H9 (cell line): ENCODE measurements around the gene FAT1. TPM values are rescaled to one million over a fixed set of nuclear protein-coding genes. Genes with fewer than 3 reads are reported as not detected.
A peak's percentile ranks its signal among the peaks of the same experiment; 100 is the strongest.

Experiments
- DNase-seq: peaks from one replicate; pipeline ENCODE4 v3.0.0-alpha.2; 2017
- H2AFZ ChIP-seq: one replicate; pipeline ENCODE4 v1.6.1; 2013; ENCODE audit warnings: mild to moderate bottlenecking, low read length, control low read depth, moderate library complexity
- H2AK5ac ChIP-seq: 2 replicates; pipeline ENCODE4 v1.6.1; 2013; ENCODE audit warnings: low read length, control low read depth, mixed read lengths; ENCODE audit not compliant: insufficient read length
- H2BK120ac ChIP-seq: one replicate; pipeline ENCODE4 v1.6.1; 2013; ENCODE audit warnings: low read depth, mild to moderate bottlenecking, low read length, control low read depth, inconsistent platforms; ENCODE audit not compliant: poor library complexity, severe bottlenecking
- H2BK12ac ChIP-seq: 2 replicates; pipeline ENCODE4 v1.6.1; 2013; ENCODE audit warnings: low read length, control low read depth, mixed read lengths, low read depth; ENCODE audit not compliant: insufficient read length
- H2BK15ac ChIP-seq: 2 replicates; pipeline ENCODE4 v1.6.1; 2013; ENCODE audit warnings: low read depth, low read length, control low read depth
- H2BK20ac ChIP-seq: one replicate; pipeline ENCODE4 v1.6.1; 2013; ENCODE audit warnings: low read depth, mild to moderate bottlenecking, low read length, control low read depth, inconsistent platforms; ENCODE audit not compliant: poor library complexity, severe bottlenecking
- H2BK5ac ChIP-seq: 2 replicates; pipeline ENCODE4 v1.6.1; 2013; ENCODE audit warnings: low read length, control low read depth, mixed read lengths; ENCODE audit not compliant: insufficient read length
- H3K14ac ChIP-seq: 2 replicates; pipeline ENCODE4 v1.6.1; 2013; ENCODE audit warnings: low read length, control low read depth; ENCODE audit not compliant: insufficient read depth
- H3K18ac ChIP-seq: 2 replicates; pipeline ENCODE4 v1.6.1; 2013; ENCODE audit warnings: low read depth, mild to moderate bottlenecking, mixed read lengths, low read length, control low read depth; ENCODE audit not compliant: insufficient read length
- H3K23ac ChIP-seq: 2 replicates; pipeline ENCODE4 v1.6.1; 2013; ENCODE audit warnings: low read length, control low read depth, mixed read lengths, low read depth; ENCODE audit not compliant: insufficient read length
- H3K23me2 ChIP-seq: 2 replicates; pipeline ENCODE4 v1.6.1; 2013; ENCODE audit warnings: low read depth, mild to moderate bottlenecking, mixed read lengths, low read length, control low read depth; ENCODE audit not compliant: insufficient read length, poor library complexity, severe bottlenecking
- H3K27ac ChIP-seq: 2 replicates; pipeline ENCODE4 v1.5.1; 2013; ENCODE audit warnings: low read length, control low read depth, mixed read lengths, low read depth; ENCODE audit not compliant: insufficient read length
- H3K27me3 ChIP-seq: 2 replicates; pipeline ENCODE4 v1.6.1; 2013; ENCODE audit warnings: low read length, control low read depth, inconsistent platforms; ENCODE audit not compliant: insufficient read depth
- H3K4ac ChIP-seq: 2 replicates; pipeline ENCODE4 v1.6.1; 2013; ENCODE audit warnings: low read depth, mild to moderate bottlenecking, control low read depth, inconsistent platforms, low read length, moderate library complexity
- H3K4me1 ChIP-seq: 2 replicates; pipeline ENCODE4 v1.6.1; 2013; ENCODE audit warnings: low read length, control low read depth, inconsistent platforms; ENCODE audit not compliant: insufficient read depth
- H3K4me2 ChIP-seq: 2 replicates; pipeline ENCODE4 v1.6.1; 2013; ENCODE audit warnings: low read length, control low read depth, mixed read lengths; ENCODE audit not compliant: insufficient read length, insufficient read depth
- H3K56ac ChIP-seq: 2 replicates; pipeline ENCODE4 v1.6.1; 2013; ENCODE audit warnings: low read depth, mild to moderate bottlenecking, mixed read lengths, low read length, control low read depth; ENCODE audit not compliant: insufficient read length
- H3K79me1 ChIP-seq: 2 replicates; pipeline ENCODE4 v1.6.1; 2013; ENCODE audit warnings: low read depth, mild to moderate bottlenecking, moderate library complexity, low read length, control low read depth, inconsistent platforms; ENCODE audit not compliant: insufficient read depth, poor library complexity, severe bottlenecking
- H3K79me2 ChIP-seq: 2 replicates; pipeline ENCODE4 v1.6.1; 2013; ENCODE audit warnings: low read length, control low read depth, inconsistent platforms; ENCODE audit not compliant: insufficient read depth
- H3K9ac ChIP-seq: 2 replicates; pipeline ENCODE4 v1.6.1; 2013; ENCODE audit warnings: low read length, control low read depth, mixed read lengths; ENCODE audit not compliant: insufficient read length; ENCODE audit errors: extremely low read depth
- H3K9me3 ChIP-seq: one replicate; pipeline ENCODE4 v1.6.1; 2013; ENCODE audit warnings: low read depth, low read length, inconsistent platforms; ENCODE audit not compliant: control insufficient read depth
- H3T11ph ChIP-seq: one replicate; pipeline ENCODE4 v1.6.1; 2013; ENCODE audit warnings: mild to moderate bottlenecking, low read length, control low read depth, inconsistent platforms
- H4K20me1 ChIP-seq: one replicate; pipeline ENCODE4 v1.6.1; 2013; ENCODE audit not compliant: control insufficient read depth, insufficient read length, insufficient read depth
- H4K5ac ChIP-seq: 2 replicates; pipeline ENCODE4 v1.6.1; 2013; ENCODE audit warnings: low read depth, mild to moderate bottlenecking, mixed read lengths, low read length, control low read depth; ENCODE audit not compliant: insufficient read length
- H4K8ac ChIP-seq: replicated peaks from 2 replicates; pipeline ENCODE4 v1.6.1; 2013; ENCODE audit warnings: low read length, control low read depth, mixed read lengths, low read depth; ENCODE audit not compliant: insufficient read length
- H4K91ac ChIP-seq: 2 replicates; pipeline ENCODE4 v1.6.1; 2013; ENCODE audit warnings: low read depth, mild to moderate bottlenecking, moderate library complexity, mixed read lengths, low read length, control low read depth; ENCODE audit not compliant: insufficient read length
- H3K27ac Mint-ChIP-seq, 3 experiments: 2 replicates in 2 of 3; 3 replicates in 1 of 3; pipeline ENCODE4 v1.8.0; 2020 to 2021; ENCODE audit warnings: mixed read lengths in 3 of 3, mild to moderate bottlenecking in 1 of 3, moderate library complexity in 1 of 3
- H3K27me3 Mint-ChIP-seq: 2 replicates; pipeline ENCODE4 v1.8.0; 2021; ENCODE audit warnings: low read depth, mild to moderate bottlenecking, moderate library complexity, mixed read lengths
- H3K36me3 Mint-ChIP-seq, 3 experiments: 2 replicates in 2 of 3; 3 replicates in 1 of 3; pipeline ENCODE4 v1.8.0; 2020 to 2021; ENCODE audit warnings: low read depth in 3 of 3, mixed read lengths in 3 of 3; ENCODE audit not compliant: insufficient read depth in 1 of 3
- H3K4me1 Mint-ChIP-seq, 2 experiments: 2 replicates each; pipeline ENCODE4 v1.8.0; 2020; ENCODE audit warnings: mixed read lengths in 2 of 2
- H3K4me3 Mint-ChIP-seq, 2 experiments: 2 replicates in 1 of 2; 3 replicates in 1 of 2; pipeline ENCODE4 v1.8.0; 2020 to 2021; ENCODE audit warnings: mild to moderate bottlenecking in 2 of 2, mixed read lengths in 2 of 2, moderate library complexity in 1 of 2
- H3K9me3 Mint-ChIP-seq, 2 experiments: 2 replicates in 1 of 2; 3 replicates in 1 of 2; pipeline ENCODE4 v1.8.0; 2020; ENCODE audit warnings: mild to moderate bottlenecking in 2 of 2, mixed read lengths in 2 of 2, moderate library complexity in 1 of 2
- CTCF ChIP-seq: fragments of 200-600 bp; sonication (generic); conservative IDR thresholded peaks from 3 replicates; pipeline ENCODE4 v1.8.0; 2021; ENCODE audit warnings: antibody characterized with exemption, mild to moderate bottlenecking
- WGBS: extraction: QIAGEN DNeasy Blood & Tissue Kit; methylation state at CpG from one replicate; pipeline ENCODE4 v1.1.7; 2013; ENCODE audit warnings: missing lambda C conversion rate, low lambda C conversion rate, mixed read lengths; ENCODE audit not compliant: insufficient read length; ENCODE audit errors: extremely low coverage; 5-methylcytosine and 5-hydroxymethylcytosine counted together
- total RNA-seq: library from RNA; stranded (reverse); gene quantifications from 2 replicates; pipeline ENCODE4 v1.2.1, GENCODE V29; 2021

FAT1 gene
- total RNA-seq, 1 experiment from 2014 or later, result 173 TPM

DNA sequence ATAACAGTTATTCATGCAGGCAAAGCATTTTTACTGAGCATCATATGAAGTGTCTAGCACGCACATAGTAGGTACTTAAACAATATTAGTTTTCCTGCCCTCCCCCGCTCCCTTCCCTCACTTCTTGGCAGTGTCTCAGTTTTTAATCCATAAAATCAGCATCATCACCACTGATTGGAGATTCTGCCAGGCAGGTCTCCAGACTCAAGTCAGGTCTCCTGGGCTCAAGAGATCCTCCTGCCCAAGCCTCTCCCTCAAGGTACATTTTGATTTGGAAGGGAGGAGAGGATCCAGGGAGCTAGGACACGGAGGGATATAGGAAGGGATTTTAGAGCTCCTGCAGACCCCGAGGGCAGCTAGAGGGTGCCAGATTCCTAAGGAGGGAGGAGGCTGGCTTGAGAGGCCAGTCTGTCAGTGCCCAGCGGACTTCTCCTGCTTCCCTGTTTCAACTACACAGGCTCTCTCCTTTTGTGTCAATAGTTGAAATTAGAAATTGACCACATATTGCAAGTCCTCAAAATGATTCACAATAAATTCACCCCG is 4.4 kb upstream of the FAT1 start:
- Histone ChIP-seq H3K9me3 (no peaks in the 10 kb centered on the region), H2AFZ (no peak overlapping the region), H4K5ac (no peak overlapping the region), H3K23me2 (peaks cover 18% of the 10 kb centered on the region), H3K4ac (no peak overlapping the region), H2BK12ac (no peak overlapping the region), H3K79me2 (no peaks in the 10 kb centered on the region), H4K20me1 (no peaks in the 10 kb centered on the region), H2AK5ac (no peak overlapping the region), H2BK15ac (no peak overlapping the region), H2BK5ac (no peak overlapping the region), H3K14ac (no peak overlapping the region), H3K27ac (no peak overlapping the region), H2BK120ac (no peak overlapping the region), H2BK20ac (no peak overlapping the region), H3K4me1 (no peaks in the 10 kb centered on the region; the same call in 1 of the 2 replicates), H3K56ac (no peak overlapping the region), H4K8ac (no peak overlapping the region), H3T11ph (no peak overlapping the region), H4K91ac (no peak overlapping the region), H3K4me2 (peak overlapping the region; percentile 65), H3K18ac (no peak overlapping the region), H3K27me3 (no peaks in the 10 kb centered on the region; the same call in 1 of the 2 replicates), H3K23ac (no peak overlapping the region), H3K9ac (no peak overlapping the region), H3K79me1 (no peaks in the 10 kb centered on the region)
- peak overlapping the region; percentile 84 to 95 for H3K4me3 Mint-ChIP-seq
- DNase-seq, result peak; percentile 62
- TF ChIP-seq CTCF, result 0 out of 3 replicates have a peak, but pooled peaks have one; percentile 16
- H3K27ac Mint-ChIP-seq, result no peak overlapping the region
- WGBS, result no CpG with 5 or more reads among the region's 6 CpGs
- H3K4me1 Mint-ChIP-seq, result peaks cover 24 to 30% of the 10 kb centered on the region in 2 experiments
- H3K9me3 Mint-ChIP-seq, result peaks cover 2 to 3% of the 10 kb centered on the region in 2 experiments; a peak in 3 of 5 replicates
- H3K27me3 Mint-ChIP-seq, result peaks cover 13% of the 10 kb centered on the region
- H3K36me3 Mint-ChIP-seq, result 0 out of 7 replicates have a peak, but pooled peaks cover 0 to 1% (median 0%) of the 10 kb centered on the region in 3 experiments
